GM11168 (cell line): ENCODE measurements around the gene FGF14.

Experiments used
- in situ Hi-C: fragments of 300-500 bp; cut with MboI; formaldehyde crosslinking; loops from one replicate; pipeline ENCODE4 v1.12.0; 2022; ENCODE audit warnings: low sequenced_read_pairs; ENCODE audit not compliant: unreplicated experiment

FGF14 gene

GRCh38 chr13:101949681-101950080 is 452.2 kb downstream of the FGF14 start:
- in situ Hi-C loops = no loop called here

DNA sequence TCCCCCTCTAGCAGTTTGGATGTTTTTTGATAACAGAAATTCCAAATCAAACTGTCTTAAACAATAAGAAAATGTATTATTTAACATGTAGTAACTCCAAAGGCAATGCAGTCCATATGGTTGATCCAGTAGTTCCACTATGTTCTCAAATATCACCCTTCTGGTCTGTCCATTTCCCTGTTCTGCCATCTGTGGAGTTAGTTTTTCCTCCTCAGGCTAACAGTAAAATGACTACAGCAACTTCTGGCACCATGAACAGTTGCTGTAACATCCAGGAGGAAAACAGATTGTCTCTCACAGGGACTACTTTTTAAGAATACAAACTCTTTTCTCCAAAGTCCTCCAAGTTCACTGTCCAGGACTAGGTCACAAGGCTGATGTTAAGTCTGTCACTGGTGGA is 455.4 kb downstream of the FGF14 start:
- in situ Hi-C loops = no loop called here

GRCh38 chr13:101945435-101945834 is 456.4 kb downstream of the FGF14 start:
- in situ Hi-C loops = no loop called here

DNA sequence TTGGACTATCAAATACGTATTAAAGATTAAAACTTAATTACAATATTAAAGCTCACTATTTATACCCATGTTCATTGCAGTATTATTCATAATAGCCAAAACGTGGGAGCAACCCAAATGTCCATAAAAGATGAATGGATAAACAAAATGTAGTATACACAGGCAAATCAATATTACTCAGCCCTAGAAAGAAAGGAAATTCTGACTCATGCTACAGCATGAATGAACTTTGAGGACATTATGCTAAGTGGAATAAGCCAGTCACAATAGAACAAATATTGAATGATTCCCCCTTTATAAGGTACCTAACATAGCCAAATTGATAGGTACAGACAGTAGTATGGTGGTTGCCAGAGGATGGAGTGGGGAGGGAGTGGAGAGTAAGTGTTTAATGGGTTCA is 457.3 kb downstream of the FGF14 start:
- in situ Hi-C loops = no loop called here

DNA sequence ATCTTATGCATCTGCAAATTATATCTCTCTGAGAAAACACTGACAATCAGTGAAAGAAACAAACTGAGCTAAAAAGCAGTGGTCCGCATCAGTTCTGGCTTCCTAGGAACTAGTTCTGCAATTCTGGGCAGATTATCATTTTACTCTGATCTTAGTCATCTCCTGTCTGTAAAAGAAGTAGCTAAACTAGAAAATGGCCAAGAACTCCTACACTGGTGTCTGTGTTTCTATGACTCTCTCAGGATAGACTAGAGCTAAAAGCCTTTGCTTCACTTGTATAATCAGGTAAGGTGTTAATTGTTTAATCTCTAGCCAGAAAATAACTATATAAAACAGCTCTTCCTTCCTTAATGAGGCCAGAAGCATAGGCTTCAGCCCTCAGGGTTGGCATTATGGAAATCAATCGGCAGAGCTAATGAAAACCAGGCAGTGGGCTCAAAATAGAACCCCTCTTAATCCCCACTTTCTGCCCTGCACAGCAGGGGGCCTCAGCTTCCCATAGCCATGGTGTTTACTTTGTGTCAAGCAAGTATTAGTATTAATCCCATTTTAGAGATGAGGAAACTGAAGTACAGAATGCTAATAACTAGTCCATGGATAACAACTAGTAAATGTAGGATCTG is 459.2 kb downstream of the FGF14 start:
- in situ Hi-C loops = no loop called here

GRCh38 chr13:101942038-101942437 is 459.8 kb downstream of the FGF14 start:
- in situ Hi-C loops = no loop called here

DNA sequence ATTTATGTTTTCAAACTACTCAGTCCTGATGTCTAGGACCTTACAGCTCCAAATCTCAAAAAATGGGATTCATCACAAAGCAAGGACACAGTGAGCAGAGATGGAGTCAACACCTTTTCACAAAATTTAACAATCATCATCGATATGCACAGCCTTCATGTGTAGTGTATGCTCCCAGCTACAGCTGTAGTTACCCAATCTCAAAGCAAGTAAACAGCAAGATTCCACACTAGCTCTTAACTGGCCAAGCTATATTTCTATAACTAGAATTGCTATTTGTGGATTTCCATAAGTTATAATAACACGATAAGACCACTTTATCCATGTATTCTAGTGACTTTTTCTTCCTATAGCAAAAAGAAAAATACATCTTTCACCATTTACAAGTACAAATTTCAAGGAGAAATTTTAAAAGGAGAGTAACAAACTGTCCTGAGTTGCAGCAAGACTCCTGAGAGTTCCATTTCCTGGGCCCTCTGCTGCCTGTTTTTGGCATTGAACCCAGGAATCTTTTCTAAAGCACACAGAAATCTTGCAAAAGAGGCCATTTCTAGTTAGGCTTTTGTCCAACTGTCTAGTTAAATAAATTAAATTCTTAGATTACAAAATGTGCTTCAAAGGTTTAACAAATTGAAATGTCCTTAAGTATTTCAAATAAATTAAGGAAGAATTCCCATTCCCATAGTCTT is 460.6 kb downstream of the FGF14 start:
- in situ Hi-C loops = no loop called here

GRCh38 chr13:101939370-101939769 is 462.5 kb downstream of the FGF14 start:
- in situ Hi-C loops = no loop called here

- in situ Hi-C loops = no loop called here
These were observed 466.0 kb downstream of the FGF14 start for GRCh38 chr13:101935828-101936227.

DNA sequence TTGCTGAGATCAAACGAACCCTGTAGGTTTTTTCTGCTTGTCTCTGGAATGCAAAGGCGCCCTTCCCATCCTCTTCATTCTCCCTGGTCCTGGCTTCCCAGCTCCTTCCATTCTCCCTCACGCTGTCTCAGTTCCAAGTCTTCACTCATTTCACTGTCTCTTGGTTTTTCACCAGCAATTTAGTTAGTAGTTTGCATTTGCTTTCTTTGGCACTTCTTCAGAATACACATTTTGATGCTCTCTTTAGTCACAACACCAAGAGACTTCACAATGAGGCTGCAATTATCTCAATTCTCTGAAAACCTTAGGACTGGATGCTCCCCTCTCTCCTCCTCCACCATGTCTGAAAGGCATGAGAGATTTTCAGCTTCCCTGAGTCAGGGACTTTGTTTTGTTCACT is 470.7 kb downstream of the FGF14 start:
- in situ Hi-C loops = no loop called here

DNA sequence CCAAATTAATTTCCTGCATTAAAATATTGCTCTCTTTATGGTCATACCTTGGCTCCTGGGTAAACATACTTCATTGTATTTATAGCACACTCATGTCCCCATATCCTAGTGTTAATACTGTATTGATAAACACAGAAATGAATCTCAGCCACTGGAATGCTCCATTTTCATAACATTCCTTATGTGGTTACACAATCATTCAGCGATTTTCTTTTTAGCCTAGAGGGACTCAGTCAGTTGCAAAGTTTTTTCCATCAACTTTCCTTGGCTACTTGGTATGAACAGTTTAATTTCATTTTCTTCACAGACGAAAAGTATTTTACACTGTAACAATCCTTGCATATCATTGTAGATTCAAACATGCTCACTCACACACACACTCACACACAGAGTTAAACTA is 471.5 kb downstream of the FGF14 start:
- in situ Hi-C loops = no loop called here

GRCh38 chr13:101925731-101926130 is 476.1 kb downstream of the FGF14 start:
- in situ Hi-C loops = no loop called here

DNA sequence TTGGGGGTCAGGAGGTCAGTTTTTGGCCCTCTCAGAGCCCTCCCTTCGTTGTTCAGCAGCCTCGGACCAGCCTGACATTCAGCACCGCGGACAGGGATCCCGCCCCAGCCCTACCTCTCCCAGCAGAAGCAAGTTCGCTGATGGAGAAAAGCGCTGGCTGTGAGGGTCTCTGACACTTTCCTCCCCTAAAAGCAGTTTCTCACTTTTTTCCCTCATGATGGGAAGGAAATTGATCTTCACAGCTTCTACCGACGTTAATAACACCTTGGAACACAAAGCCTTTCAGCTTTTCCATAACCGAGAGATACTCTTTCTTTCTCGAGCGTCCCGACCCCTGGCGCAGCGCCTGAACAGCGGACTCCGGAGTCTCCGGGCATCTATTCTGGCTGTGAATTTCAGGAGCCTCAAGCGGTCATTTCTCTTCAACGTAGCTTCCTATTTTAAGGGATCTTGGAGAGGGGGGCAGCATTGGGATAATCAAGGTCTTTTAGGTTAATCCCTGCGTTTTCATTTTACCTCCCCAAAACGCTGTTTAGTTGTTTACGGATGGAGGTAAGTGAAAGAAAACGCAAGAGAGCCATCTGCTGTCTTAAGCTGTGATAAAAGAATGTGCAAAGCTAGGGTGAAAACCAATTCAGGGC is 482.2 kb downstream of the FGF14 start:
- in situ Hi-C loops = no loop called here

GRCh38 chr13:101917833-101918661 is 483.8 kb downstream of the FGF14 start:
- in situ Hi-C loops = no loop called here

- in situ Hi-C loops = no loop called here
These were observed 484.4 kb downstream of the FGF14 start for GRCh38 chr13:101917475-101917810.

- in situ Hi-C loops = no loop called here
These were observed 484.9 kb downstream of the FGF14 start for GRCh38 chr13:101916775-101917474.

DNA sequence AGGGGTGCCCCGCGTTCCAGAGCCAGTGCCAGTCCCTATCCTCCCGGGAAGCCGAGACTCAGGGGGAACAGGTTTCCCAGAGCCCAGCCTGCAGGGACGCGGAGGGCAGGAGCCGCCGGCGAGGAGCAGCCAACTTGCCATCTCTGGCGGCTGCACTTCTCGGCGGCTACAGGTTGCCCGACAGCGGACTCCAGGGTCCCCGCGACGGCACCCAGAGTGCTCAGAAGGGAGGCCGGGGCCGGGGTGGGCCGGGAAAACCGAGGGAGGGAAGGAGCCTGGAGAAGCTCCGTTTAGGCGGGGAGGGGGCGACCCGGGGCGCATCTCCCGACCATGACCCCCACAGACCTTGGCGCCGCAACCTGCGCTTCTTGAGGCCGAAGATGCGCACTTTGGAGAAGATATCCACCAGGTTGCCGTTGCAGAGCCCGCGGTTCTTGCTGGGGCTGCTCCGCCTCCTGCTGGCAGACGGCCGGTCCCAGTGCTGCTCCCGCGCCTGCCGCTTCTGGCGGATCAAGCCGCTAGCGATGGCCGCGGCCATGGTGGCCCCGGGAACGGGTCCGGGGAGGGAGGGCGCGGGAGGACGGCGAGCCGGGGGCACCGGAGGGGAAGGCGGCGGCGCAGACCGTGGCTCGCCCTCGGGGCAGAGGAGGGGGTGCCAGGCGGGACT is 485.6 kb downstream of the FGF14 start:
- in situ Hi-C loops = no loop called here

DNA sequence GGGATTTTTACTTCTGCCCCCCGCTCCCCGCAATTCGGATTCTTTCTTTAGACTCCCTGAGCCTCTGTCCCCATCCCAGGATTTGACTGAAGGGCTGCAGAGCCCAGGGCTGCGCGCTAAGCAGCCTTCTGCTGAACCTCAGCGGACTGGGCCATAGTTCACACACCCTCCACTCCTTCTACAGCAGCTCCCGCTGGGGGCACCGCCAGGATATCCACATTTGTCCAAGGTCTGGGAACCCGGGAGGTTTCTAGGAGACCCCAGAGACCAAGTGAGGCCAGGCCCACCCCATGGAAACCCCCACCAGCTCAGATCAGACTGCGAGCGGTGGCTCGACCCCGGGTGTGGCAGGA is 486.1 kb downstream of the FGF14 start:
- in situ Hi-C loops = no loop called here

DNA sequence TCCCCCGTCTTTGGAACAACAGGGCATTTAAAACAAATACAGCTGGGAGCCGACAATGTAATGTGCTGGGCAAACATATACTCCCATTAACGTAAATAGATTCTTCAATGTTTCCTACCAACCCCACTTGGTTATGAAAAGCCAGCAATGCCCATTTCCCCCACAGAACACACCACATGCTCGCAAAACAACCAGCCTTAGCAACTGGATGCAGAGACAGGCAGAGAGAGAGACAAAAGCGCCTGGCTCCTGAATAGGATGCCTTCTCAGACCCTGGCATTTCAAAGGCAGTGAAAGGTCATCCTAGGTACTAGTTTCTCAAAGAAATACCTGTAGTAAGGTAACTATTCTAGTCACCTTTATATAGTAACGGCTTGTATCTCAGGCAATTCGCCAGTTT is 486.5 kb downstream of the FGF14 start:
- in situ Hi-C loops = no loop called here

DNA sequence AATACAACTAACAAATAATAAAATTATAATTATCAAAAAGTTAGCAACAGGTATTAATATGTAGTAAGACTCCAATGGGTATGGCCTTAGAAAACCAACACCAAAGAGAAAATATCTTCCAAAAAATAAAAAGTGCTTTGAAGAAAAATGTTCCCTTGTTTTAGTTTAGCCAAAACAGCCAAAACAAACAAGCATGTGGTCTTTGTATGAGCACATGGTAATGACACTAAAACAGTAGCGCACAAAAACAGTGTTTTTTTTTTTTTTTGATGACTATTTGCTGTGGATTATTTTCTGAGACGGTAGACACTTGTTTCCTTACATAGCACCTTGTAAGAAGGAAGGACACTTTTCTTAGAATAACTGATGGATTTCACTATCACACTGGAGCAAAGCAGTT is 490.1 kb downstream of the FGF14 start:
- in situ Hi-C loops = no loop called here
